ENCODE results near the gene TGM3.

- 0 out of 2 replicates have a peak, but pooled peaks have one; percentile 18 for TF ChIP-seq POLR2AphosphoS5 (IDR thresholded peaks at IDR 0.05; ENCODE audit: low read depth)
- TF ChIP-seq CTCF (IDR thresholded peaks at IDR 0.05; ENCODE audit: insufficient read depth, low read length) = no peak
- no peak for TF ChIP-seq REST (IDR thresholded peaks at IDR 0.05; ENCODE audit: insufficient replicate concordance, low read depth)
- no peak for TF ChIP-seq GABPA (IDR thresholded peaks at IDR 0.05; ENCODE audit: low read depth)
These were observed 83.9 kb downstream of the TGM3 start for GRCh38 chr20:2379511-2380229.
